Jurkat, Clone E6-1 (cell line): ENCODE data around the gene DNAL4.

Experiments
- DNase-seq: peaks from one replicate; pipeline ENCODE4 v3.0.0-alpha.2; 2011; ENCODE audit warnings: low read depth, low spot score
- H3K4me3 ChIP-seq: 2 replicates; pipeline ENCODE4 v1.5.1; 2011; ENCODE audit warnings: mild to moderate bottlenecking, low read length, control low read depth, moderate library complexity

Gene DNAL4

GRCh38 chr22:38750104-38750503 lies 43.8 kb downstream of the DNAL4 start:
- no peak overlapping the region for H3K4me3 ChIP-seq
- no peak for DNase-seq

- H3K4me3 ChIP-seq: no peak overlapping the region
- no peak for DNase-seq
Measured at GRCh38 chr22:38748487-38749136, 45.3 kb downstream of the DNAL4 start.

GRCh38 chr22:38745676-38746460 lies 48.1 kb downstream of the DNAL4 start:
- DNase-seq: no peak
- no peak overlapping the region for H3K4me3 ChIP-seq

- DNase-seq: no peak
Measured at GRCh38 chr22:38744981-38745380, 49.0 kb downstream of the DNAL4 start.

GRCh38 chr22:38742176-38742942 lies 51.6 kb downstream of the DNAL4 start:
- DNase-seq: no peak
- H3K4me3 ChIP-seq: no peak overlapping the region

More at GRCh38 chr22:38744981-38745380, 49.0 kb downstream of the DNAL4 start:
- no peak overlapping the region for H3K4me3 ChIP-seq

- no peak for DNase-seq
- H3K4me3 ChIP-seq: no peak overlapping the region
Measured at GRCh38 chr22:38741576-38741975, 52.4 kb downstream of the DNAL4 start.

GRCh38 chr22:38741166-38741565 lies 52.8 kb downstream of the DNAL4 start:
- H3K4me3 ChIP-seq: no peak overlapping the region
- no peak for DNase-seq

- no peak for DNase-seq
Measured at GRCh38 chr22:38740754-38741153, 53.2 kb downstream of the DNAL4 start.

GRCh38 chr22:38740116-38740723 lies 53.7 kb downstream of the DNAL4 start:
- no peak for DNase-seq
- H3K4me3 ChIP-seq: no peak overlapping the region

More at GRCh38 chr22:38740754-38741153, 53.2 kb downstream of the DNAL4 start:
- no peak overlapping the region for H3K4me3 ChIP-seq

- no peak overlapping the region for H3K4me3 ChIP-seq
- DNase-seq: no peak
Measured at GRCh38 chr22:38739300-38740055, 54.5 kb downstream of the DNAL4 start.

GRCh38 chr22:38738475-38739070 lies 55.4 kb downstream of the DNAL4 start:
- no peak overlapping the region for H3K4me3 ChIP-seq
- DNase-seq: no peak

GRCh38 chr22:38737302-38738060 lies 56.5 kb downstream of the DNAL4 start:
- DNase-seq: no peak
- no peak overlapping the region for H3K4me3 ChIP-seq

- DNase-seq: no peak
- no peak overlapping the region for H3K4me3 ChIP-seq
Measured at GRCh38 chr22:38736257-38736570, 57.7 kb downstream of the DNAL4 start.

- no peak for DNase-seq
- H3K4me3 ChIP-seq: no peak overlapping the region
Measured at GRCh38 chr22:38735465-38736256, 58.3 kb downstream of the DNAL4 start.

GRCh38 chr22:38735126-38735464 lies 58.8 kb downstream of the DNAL4 start:
- H3K4me3 ChIP-seq: no peak overlapping the region
- DNase-seq: no peak

GRCh38 chr22:38734421-38735100 lies 59.4 kb downstream of the DNAL4 start:
- DNase-seq: no peak
- H3K4me3 ChIP-seq: no peak overlapping the region
